Measurements from ENCODE around the gene SND1.

Gene SND1

GRCh38 chr7:127978421-127978820, 326.4 kb downstream of the SND1 start:
- no peak for DNase-seq

GRCh38 chr7:127979113-127979727, 327.2 kb downstream of the SND1 start:
- no peak for DNase-seq

GRCh38 chr7:127979728-127980126, 327.7 kb downstream of the SND1 start:
- DNase-seq = no peak

GRCh38 chr7:127980901-127981300, 328.9 kb downstream of the SND1 start:
- DNase-seq = no peak

- DNase-seq = no peak
Measured at GRCh38 chr7:127981965-127982364, 330.0 kb downstream of the SND1 start.

- DNase-seq = no peak
Measured at GRCh38 chr7:127983804-127984332, 331.9 kb downstream of the SND1 start.

GRCh38 chr7:127986581-127987521, 334.9 kb downstream of the SND1 start:
- DNase-seq = no peak

GRCh38 chr7:127988751-127989150, 336.8 kb downstream of the SND1 start:
- no peak for DNase-seq

GRCh38 chr7:127993317-127993716, 341.3 kb downstream of the SND1 start:
- DNase-seq = no peak

GRCh38 chr7:127993987-127994386, 342.0 kb downstream of the SND1 start:
- DNase-seq = no peak

- no peak for DNase-seq
Measured at GRCh38 chr7:127995156-127995880, 343.3 kb downstream of the SND1 start.

GRCh38 chr7:127995881-127996215, 343.9 kb downstream of the SND1 start:
- DNase-seq = no peak

- DNase-seq = no peak
Measured at GRCh38 chr7:127996253-127997071, 344.5 kb downstream of the SND1 start.

- no peak for DNase-seq
Measured at GRCh38 chr7:127997226-127997922, 345.4 kb downstream of the SND1 start.

GRCh38 chr7:127998671-127999070, 346.7 kb downstream of the SND1 start:
- DNase-seq = no peak

- no peak for DNase-seq
Measured at GRCh38 chr7:128000048-128000447, 348.1 kb downstream of the SND1 start.

GRCh38 chr7:128000854-128001265, 348.9 kb downstream of the SND1 start:
- DNase-seq = no peak

- no peak for DNase-seq
Measured at GRCh38 chr7:128003167-128003566, 351.2 kb downstream of the SND1 start.

- DNase-seq = no peak
Measured at GRCh38 chr7:128003787-128004186, 351.8 kb downstream of the SND1 start.

GRCh38 chr7:128004623-128005022, 352.6 kb downstream of the SND1 start:
- no peak for DNase-seq

GRCh38 chr7:128005117-128005516, 353.1 kb downstream of the SND1 start:
- no peak for DNase-seq

- DNase-seq = no peak
Measured at GRCh38 chr7:128005759-128006159, 353.8 kb downstream of the SND1 start.

All from NCI-H446 (cell line).